Activated CD4-positive, alpha-beta T cell treated with anti-CD3 and anti-CD28 coated beads, Interleukin-2, amount 50 U/mL, for 4 hours (primary cell): ENCODE data around the gene OPALIN.
A peak's percentile ranks its signal among the peaks of the same experiment; 100 is the strongest.

Source experiments
- DNase-seq, 2 experiments: peaks; one replicate each; pipeline ENCODE4 v3.0.0-alpha.2; 2020

Gene OPALIN

DNA sequence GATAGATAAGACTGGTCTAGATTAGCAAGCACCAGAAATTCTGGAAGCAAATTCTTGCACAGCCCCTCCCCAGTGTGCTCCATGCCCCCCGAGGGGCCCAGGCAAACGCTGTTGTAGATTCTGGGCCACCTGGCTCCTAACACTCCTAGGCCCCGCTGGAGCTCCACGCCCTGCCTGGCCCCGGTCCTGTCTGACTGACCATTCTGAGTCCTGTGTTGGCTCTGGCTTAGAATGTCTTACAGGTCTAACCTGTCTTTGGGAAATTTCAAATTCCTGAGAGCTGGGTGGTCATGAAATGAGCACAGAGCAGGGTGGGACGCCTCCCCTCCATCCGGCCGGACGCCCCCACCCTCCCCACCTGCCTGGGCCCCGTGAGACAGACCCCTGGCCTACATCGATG, 12.6 kb upstream of the OPALIN start:
- DNase-seq: no peak

DNA sequence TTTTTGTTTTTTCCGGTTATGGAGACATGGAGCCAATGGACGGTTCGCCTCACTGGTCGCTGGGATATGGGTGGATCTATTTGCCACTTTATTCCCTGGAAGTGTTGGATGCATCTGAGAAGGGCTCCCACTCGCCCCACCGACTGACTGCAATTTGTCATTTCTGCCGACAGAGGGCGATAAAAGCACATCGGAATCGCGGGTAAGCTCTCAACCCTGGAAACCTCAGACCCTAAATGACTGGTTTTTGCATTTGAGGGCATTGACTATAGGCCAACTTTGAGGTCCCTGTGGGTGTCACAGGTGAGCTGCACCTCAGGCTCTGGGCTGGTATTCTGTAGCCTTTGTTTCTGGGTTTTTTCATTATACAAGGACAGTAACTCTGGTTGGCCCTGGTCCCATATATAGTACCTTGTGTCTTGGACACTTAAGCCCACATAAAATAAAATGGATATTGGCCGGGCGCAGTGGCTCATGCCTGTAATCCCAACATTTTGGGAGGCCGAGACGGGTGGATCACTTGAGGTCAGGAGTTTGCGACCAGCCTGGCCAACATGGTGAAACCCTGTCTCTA, 11.9 kb upstream of the OPALIN start:
- peak; percentile 28 to 42 for DNase-seq

DNA sequence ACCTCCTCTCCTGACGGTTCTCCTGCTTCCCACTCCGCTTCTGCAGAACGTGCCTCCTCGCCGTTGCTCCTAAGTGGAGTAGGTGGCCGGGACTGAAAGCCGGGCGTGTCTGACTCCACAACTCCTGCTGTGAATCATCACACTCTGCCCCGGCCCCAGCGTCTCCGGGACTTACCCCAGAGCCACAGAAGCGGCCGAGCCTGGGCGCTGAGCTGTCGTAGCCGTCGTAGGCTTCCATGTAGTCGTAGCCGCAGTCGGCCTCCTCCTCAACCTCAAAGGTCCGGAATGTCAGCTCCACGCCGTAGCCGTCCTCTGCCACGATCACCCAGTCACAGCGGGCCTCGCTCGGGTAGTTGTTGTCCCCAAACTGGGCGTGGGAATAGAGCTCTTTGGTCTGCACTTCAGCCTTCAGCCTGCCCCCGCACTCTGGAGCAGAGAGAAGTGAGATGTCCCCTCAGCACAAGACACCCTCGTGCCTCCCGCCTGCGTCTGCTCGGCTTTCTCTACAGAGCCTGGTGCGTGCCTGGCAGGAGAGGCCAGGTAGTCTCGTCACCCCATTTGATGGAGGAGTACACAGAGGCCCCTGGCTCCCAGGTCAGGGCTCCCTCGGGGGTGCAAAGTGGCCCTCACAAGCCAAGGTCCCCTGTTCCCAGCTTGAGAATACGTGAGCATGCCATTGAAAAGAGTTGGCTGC, 11.2 kb upstream of the OPALIN start:
- DNase-seq: no peak

DNA sequence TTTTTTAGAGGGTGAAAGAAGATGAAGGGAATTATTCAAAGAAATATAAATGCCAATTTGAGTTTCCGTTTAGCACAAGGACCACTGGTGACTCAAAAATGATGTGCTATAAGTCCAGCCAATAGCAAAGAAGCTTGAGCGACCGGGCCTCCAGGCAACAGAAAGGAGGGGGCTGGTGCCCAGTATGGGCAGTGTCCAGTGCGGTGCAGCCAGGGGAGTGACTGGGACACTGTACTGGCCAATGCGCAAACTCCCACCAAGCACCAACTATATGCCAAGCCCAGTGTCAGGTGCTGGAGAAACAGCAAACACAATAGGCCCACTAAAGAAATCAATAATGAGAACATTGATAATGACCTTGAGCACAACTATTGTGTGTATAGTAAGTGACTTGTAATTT, 10.2 kb upstream of the OPALIN start:
- DNase-seq: no peak

DNA sequence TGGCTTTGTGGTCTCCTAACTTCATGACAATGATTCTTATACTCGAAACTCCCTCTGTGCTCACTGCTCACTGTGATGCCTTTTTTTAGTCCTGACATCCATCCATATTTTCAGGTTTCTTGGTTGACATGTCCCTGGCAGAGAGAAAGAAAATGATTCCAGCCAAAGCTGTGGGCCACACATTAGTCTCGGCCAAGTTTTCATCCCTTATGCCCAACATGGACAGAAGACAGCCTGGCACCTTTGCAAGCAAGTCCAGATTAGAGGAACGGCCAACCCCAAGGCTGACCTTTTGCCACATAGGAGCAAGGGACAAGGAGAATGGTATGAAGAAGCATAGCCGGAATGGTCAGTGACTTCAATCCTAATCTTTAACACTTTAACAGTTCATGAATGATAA, 8.7 kb upstream of the OPALIN start:
- DNase-seq: no peak

DNA sequence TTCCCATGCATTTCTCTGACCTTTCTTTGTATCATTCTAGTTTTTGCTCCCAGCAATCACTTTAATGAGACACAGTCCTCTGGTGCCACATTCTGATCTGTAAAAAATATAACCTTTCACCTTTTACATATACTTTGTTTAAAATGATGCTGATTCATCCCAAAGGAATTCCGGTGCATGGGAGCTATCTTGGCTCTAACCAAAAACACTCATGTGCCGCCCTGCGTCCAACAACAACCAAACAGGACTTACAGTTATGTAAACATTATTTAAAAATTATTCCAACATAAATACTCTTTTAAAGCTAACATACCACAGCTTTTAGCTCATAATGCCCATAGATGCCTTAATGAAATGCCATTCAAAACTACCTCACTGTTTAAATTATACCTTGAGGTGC, 7.7 kb upstream of the OPALIN start:
- no peak for DNase-seq

DNA sequence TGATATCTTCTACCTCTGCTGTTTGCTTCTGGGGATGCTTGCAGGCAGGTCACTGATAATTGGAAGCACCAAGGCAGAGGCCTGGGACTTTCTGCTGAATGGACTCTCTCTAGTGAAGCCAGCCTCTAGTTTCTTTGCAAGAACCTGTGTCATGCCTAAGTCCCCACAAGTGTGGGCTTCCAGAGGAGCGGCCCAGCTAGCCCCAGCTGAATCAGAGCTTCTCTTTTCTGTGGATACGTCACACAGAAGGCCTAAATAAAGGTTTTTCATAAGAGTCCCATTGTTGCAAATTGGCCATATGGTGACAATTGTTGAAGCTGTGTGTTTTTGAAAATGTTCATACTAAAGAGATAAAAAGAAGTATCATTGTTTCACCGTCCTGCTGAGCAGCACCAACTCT, 6.8 kb upstream of the OPALIN start:
- DNase-seq: no peak

DNA sequence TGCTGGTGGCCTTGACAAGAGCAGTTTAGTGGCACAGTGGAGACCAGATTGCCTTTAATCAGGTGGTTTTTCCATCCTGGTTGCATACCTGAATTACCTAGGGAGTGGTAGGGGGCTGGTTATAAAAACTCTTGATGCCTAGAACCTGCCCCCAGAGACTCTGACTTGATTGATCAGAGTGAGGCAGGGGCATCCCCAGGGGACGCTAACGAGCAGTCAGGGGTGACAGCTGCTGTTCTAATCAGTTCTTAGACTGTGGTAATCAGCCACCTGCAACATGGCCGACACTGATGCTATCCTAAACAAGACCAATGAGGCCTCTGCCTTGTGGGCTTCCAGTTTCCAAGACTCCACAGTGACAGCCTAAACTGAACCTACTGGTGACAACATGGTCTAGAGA, 2.0 kb upstream of the OPALIN start:
- DNase-seq: no peak

DNA sequence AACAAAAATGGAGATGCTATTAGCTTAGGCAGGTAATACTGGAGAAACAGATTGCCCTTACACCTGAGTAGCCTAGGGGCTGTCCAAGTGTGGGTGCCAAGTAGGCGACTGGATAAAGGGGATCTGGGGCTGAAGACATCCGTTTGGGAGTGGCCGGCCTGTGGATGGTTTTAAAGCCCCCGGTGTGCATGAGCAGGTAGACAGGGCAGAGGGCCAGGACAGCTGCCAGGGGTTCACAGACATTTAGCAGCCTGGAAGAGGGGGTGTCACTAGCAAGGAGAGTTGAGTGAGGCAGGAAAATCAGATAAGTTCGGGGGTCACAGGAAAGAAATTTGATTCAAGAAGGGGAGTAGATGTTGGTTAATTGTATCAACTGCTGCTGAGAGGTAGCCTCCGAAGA, 1.5 kb upstream of the OPALIN start:
- no peak for DNase-seq

DNA sequence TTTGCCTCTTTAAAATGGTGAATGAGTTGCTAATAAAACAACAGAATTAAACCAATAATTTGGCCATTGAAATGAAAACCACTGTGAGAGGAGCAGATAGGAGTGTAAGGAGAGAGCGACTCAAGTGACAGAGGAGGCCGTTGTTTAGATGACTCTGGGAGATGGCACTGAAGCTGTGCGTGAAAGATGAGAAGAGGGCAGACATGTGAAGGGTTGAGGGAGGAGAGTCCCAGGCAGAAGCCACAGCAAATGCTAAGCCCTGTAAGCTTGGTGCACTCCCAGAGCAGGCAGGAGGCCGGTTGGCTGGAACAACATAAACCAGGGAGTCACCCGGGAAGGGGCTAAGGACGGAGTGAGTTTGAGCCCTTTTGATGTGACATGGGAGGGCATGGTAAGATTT, 814 bp upstream of the OPALIN start:
- no peak for DNase-seq

DNA sequence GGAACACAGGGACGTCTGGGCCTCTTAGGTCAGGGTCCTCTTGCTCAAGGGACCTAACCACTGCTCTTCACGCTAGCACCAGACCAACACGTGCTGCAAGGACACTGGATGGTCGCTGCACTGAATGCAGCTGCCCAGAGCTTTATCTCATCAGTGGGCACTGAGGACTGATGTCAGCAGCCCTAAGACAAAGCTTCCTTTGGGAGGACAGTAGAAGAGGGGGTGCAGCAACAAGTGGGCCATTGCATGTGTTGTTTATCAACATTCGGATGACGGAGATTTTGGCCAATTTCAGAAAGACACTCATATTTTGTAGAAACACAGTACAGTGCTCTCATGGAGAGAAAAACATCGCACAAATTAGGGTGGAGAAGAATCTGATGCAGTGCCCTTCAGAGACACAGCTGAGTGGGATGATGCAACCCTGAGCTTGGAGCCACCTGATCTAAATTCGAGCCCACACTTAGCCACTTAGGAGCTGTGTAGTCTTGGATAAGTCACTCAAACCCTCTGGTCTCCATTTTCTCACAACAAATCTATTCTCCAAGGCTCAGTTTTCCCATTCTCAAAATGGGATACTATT, 1.7 kb downstream of the OPALIN start:
- no peak for DNase-seq

DNA sequence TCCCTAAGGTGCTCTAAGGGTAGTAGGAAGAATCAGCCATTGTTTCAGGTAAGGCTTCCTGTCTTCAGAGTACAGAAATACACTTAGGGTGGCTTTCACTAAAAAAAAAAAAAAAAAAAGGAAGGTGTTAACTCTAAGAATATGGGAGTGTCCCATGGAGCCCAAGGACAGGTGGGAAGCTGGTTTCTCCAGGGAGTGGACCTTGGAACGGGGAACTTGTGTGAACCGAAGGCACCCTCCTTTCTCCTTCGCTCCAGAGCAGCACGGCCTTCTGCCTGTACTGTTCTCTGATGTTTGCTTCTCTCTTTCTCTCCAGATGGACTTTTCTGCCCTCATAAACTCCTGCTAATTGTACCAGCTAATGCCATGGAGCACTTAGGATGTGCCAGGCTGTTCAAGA, 6.2 kb downstream of the OPALIN start:
- no peak for DNase-seq

DNA sequence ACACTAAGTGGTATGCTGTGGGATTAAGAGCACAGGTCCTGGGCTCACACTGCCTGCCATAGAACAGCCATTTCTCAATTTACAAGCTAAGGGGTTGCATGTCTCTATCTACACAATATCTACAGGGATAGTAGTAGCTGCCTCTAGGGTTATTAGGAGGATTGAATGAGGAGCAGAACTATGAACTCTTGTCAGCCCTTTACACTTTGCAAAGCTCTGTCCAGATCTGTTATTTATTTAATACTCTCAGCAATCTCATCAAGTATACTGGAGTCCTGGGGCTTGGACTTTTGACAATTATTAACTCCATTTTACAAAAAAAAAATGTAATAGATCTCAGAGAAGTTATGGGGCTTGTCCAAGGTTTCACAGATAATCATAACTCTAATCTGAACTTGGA, 6.8 kb downstream of the OPALIN start:
- no peak for DNase-seq

DNA sequence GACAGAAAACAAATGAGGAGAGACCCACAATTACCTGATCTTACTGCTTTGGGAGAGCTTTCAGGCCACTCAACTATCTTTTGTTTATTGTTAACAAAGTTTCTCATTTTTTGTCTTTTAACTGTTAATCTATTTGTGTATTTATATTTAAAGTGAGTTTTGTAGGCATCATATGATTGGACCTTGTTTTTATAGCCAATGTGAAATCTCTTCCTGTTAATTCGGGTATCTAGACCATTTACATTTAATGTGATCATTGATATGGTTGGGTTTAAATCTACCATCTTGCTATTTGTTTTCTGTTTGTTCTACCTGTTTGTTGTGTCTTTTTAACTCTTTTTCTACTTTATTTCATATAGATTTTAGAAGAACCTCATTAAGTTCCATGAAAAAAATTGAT, 12.5 kb downstream of the OPALIN start:
- no peak for DNase-seq

DNA sequence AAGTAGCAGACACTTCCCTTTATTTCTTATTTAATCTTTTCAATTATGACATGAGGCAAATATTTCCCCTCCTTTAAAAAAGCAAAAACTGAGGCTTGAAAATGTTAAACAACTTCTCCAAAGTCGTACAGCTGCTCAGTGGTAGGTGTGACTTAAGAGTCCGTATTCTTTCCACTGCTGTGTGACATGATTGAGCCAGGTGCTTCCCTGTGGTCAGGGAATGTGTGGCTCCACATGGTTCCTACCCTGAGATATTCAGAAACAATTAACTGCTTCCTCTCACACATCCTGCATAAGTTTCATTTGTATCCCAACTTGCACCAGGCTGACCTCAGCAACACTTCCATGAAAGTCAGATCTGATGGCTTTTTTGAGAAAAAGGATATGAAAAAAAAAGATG, 13.6 kb downstream of the OPALIN start:
- DNase-seq: no peak

DNA sequence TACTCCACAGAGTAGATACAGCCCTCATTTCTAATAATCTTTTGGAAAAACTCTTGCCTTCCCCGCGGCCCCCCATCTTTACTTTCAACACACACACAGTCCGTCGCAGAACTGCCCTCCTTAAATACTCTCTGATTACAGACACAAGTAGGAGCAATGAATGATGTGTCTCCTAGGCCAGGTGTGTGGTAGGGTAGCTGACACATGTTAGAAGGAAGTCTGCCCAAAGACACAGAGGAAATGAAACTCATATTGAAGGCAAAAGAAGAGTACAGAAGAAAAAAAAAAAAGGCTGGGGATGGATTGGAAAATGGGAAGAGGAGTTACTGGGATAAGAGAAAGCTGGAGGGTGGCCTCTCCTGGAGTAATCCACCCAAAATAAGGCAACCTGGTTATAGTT, 14.6 kb downstream of the OPALIN start:
- DNase-seq: no peak

DNA sequence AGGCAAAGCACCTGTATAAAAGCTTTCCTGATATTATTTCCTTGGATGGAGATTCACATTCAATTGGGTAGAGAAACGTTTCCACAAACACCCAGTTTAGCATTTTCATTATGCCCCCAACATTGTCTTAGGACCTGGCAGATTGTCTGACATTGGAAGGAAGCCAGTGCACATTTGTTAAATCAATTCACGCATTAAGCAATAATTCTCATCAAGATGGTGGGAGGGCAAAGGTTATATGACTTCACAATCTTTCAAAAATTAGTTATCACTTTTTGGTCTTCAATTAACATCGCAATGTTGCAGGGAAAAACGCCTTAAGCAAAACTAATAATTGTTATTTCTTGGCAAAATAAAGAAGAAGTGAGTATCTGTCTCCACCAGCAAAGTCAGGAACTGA, 16.4 kb downstream of the OPALIN start:
- DNase-seq: no peak

DNA sequence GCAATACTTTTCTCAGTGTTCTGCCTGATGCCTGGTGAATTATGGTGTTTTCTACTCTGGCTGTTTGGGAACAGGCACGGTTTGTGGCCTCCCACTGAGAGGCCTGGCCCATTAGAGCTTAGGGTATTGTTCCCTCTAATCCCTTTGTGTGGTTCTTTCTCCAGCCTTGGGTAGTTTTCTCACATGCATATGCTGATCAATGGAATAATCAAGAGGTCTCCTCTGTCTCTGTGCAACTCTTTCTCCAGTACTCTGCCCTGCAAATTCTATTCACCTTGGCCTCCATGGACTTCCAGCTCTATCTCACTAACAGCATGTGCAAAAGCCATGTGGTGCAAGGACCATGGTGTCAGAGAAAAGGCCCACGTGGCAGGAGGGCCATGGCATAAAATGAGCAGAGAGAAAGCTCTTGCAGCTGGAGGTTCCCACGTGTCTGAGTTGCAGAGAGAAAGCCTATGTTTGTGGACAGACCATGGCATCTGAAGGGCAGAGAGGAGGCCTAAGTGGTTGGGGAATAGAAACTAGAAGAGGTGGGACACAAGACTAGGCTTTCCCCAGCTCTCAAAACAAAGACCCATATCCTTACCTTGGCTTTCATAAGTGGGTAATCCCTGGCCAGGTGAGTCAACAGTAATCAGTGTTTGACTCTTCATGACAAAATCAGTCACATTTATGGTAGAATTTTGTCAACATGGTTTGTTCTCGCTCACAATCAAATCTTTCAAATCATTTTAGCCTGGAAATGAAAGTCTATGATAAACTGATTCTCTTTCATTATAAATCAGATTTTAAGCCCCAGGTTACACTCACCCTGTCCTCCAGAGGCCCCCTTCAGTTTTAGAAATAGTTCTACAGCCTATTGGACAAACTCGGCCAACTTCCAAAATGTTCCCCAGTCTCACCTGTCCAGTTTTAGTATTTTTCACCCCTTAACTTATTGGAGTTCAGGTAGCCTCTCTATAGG, 17.3 kb downstream of the OPALIN start:
- no peak for DNase-seq

DNA sequence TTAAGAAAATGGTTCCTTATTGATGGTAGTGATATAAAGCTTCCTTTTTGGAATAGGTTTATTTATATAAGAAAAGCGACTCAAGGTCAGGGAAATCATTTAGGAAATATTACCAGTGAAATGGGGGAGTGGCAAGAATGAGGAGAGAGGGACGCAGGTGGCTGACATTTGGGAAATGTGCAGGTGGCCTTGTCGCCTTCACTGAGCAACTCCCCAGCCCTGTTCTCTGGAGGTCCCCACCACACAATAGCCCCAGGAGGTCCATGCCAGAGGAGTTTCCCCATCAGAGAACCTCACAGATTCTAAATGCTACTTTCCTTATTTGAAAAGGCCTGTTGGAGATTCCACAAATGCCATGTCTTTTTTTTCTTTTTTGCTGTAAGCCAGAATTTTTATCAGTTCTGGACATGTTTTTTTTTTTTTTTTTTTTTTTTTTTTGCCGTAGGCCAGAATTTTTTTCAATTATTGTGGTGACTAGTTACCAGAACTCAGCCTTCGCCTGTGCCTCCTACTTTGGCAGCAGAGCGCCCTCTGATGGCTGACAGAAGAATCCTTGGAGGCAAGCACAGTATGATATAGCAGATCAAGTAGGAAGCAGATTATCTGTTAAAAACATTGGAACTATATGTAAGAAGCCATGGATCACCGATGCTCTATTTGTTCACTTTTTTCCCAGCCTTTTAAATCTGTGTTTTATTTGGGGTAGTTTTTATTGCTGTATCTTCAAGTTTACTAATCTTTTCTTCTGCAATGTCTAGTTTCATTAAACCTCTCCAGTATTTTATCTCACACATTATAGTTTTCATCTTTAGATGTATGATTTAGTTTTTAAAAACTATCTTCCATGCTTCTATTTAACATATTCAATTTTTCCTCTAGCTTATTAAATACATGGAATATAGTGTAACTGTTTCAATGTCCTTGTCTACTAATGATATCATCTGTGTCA, 18.6 kb downstream of the OPALIN start:
- peak; percentile 35 to 40 for DNase-seq

DNA sequence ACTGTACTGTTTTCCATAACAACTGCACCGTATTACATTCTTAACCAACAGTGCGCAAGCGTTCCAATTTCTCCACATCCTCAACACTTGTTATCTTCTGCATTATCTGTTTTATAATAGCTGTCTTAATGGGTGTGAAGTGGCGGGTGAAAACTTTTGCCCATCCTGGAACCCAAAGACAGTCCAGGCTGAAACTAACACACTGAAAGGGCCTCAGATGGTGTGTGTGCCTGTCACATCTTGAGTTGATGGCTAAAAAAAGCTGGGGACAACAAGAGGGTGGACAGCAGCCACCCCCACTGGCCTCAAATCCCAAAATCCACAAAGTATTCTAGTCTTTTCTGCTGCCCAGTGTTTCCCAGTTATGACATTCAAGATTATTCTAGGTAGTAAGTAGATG, 19.4 kb downstream of the OPALIN start:
- no peak for DNase-seq

DNA sequence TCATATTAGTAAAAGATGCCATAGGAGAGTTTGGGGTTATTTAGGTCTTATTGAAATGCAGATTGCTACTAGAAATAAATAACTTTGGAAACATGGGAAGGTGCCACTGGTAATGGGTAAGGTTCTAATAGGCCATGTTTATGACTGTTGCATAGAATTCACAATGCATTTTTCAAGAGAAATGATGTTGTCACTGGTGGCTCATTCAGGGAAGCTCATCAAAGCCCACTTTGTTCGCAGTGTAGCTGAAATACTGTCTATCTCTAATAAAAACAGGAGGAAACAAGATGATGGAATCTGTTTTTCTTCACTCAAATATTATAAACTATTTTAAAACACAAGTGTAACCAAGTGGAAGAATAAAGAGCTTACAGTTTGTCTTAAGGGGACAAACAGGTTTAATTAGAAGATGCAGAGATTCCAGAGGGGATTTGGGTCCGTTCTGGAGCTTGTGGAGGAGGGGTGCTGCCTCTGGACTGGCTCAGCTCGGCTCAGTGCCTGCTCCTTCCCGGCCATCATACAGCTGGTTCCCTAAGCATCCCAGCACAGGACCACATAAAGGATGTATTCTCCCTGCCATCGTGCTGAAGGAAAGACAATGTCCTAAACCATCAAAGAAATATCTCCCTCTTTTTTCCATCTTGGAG, 20.4 kb downstream of the OPALIN start:
- no peak for DNase-seq

DNA sequence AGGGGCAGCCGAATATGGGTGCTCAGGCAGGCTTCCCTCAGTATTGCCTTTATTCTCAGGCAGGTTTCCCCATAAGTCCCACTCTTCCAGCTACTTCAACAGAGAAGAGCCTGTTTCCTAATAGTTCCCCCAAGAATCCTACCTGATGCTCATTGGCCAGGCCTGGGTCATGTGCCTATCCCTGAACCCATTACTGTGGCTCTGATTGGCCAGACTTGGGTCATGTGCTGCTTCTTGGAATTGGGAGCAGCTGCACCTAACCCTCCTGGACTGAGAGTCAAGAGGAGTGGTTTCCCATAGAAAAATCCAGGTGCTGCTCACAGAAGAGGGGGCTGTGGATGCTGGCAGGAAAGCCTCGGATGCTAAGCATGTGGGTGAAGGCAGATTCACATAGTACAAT, 21.7 kb downstream of the OPALIN start:
- DNase-seq: no peak
